ENCODE data around the gene RASGEF1B.

The RASGEF1B gene

GRCh38 chr4:81404294-81404693, 67.4 kb downstream of the RASGEF1B start:
- no peak for TF ChIP-seq FOXP2 (optimal IDR thresholded peaks at IDR 0.05; ENCODE audit: borderline replicate concordance, extremely low read depth, extremely low read length, insufficient read depth)
- no peak for TF ChIP-seq POLR2AphosphoS5 (IDR thresholded peaks at IDR 0.05; ENCODE audit: low read depth, low read length)
- TF ChIP-seq TAF1 (IDR thresholded peaks at IDR 0.05; ENCODE audit: borderline replicate concordance, insufficient read depth, low read length): no peak

- no peak for TF ChIP-seq POLR2AphosphoS5 (IDR thresholded peaks at IDR 0.05; ENCODE audit: low read depth, low read length)
- no peak for TF ChIP-seq SIN3A (IDR thresholded peaks at IDR 0.05; ENCODE audit: borderline replicate concordance, insufficient read depth, low read length)
- TF ChIP-seq TAF1 (IDR thresholded peaks at IDR 0.05; ENCODE audit: borderline replicate concordance, insufficient read depth, low read length): no peak
- no peak for TF ChIP-seq FOXP2 (optimal IDR thresholded peaks at IDR 0.05; ENCODE audit: borderline replicate concordance, extremely low read depth, extremely low read length, insufficient read depth)
- TF ChIP-seq REST (IDR thresholded peaks at IDR 0.05; ENCODE audit: insufficient read depth in 1 of 2, low read depth in 2 of 2, low read length in 2 of 2): no peak
Measured at GRCh38 chr4:81399306-81400086, 72.2 kb downstream of the RASGEF1B start.

GRCh38 chr4:81398379-81398778, 73.3 kb downstream of the RASGEF1B start:
- no peak for TF ChIP-seq REST (IDR thresholded peaks at IDR 0.05; ENCODE audit: insufficient read depth in 1 of 2, low read depth in 2 of 2, low read length in 2 of 2)
- no peak for TF ChIP-seq FOXP2 (optimal IDR thresholded peaks at IDR 0.05; ENCODE audit: borderline replicate concordance, extremely low read depth, extremely low read length, insufficient read depth)
- no peak for TF ChIP-seq POLR2AphosphoS5 (IDR thresholded peaks at IDR 0.05; ENCODE audit: low read depth, low read length)
- TF ChIP-seq TAF1 (IDR thresholded peaks at IDR 0.05; ENCODE audit: borderline replicate concordance, insufficient read depth, low read length): no peak
- no peak for TF ChIP-seq SIN3A (IDR thresholded peaks at IDR 0.05; ENCODE audit: borderline replicate concordance, insufficient read depth, low read length)

GRCh38 chr4:81397635-81398034, 74.1 kb downstream of the RASGEF1B start:
- TF ChIP-seq SIN3A (IDR thresholded peaks at IDR 0.05; ENCODE audit: borderline replicate concordance, insufficient read depth, low read length) (no peak), FOXP2 (optimal IDR thresholded peaks at IDR 0.05; ENCODE audit: borderline replicate concordance, extremely low read depth, extremely low read length, insufficient read depth) (no peak), REST (IDR thresholded peaks at IDR 0.05; ENCODE audit: insufficient read depth in 1 of 2, low read depth in 2 of 2, low read length in 2 of 2) (no peak), POLR2AphosphoS5 (IDR thresholded peaks at IDR 0.05; ENCODE audit: low read depth, low read length) (no peak), TAF1 (IDR thresholded peaks at IDR 0.05; ENCODE audit: borderline replicate concordance, insufficient read depth, low read length) (no peak)

- TF ChIP-seq POLR2AphosphoS5 (IDR thresholded peaks at IDR 0.05; ENCODE audit: low read depth, low read length): no peak
- TF ChIP-seq REST (IDR thresholded peaks at IDR 0.05; ENCODE audit: insufficient read depth in 1 of 2, low read depth in 2 of 2, low read length in 2 of 2): no peak
- no peak for TF ChIP-seq FOXP2 (optimal IDR thresholded peaks at IDR 0.05; ENCODE audit: borderline replicate concordance, extremely low read depth, extremely low read length, insufficient read depth)
- no peak for TF ChIP-seq TAF1 (IDR thresholded peaks at IDR 0.05; ENCODE audit: borderline replicate concordance, insufficient read depth, low read length)
- TF ChIP-seq SIN3A (IDR thresholded peaks at IDR 0.05; ENCODE audit: borderline replicate concordance, insufficient read depth, low read length): no peak
Measured at GRCh38 chr4:81395239-81395638, 76.5 kb downstream of the RASGEF1B start.

Data from PFSK-1 (cell line).